Spleen (tissue), 7 donors: ENCODE results near the gene HYAL2.

Experiments used
- CTCF ChIP-seq, 11 experiments: fragments of 200-600 bp in 7 of 11; fragments of 450-650 bp in 4 of 11; sonication (generic) in 4 of 11; IDR thresholded peaks in 8 of 11; conservative IDR thresholded peaks in 3 of 11; 1 replicate in 7 of 11; 2 replicates in 4 of 11; pipeline versions ENCODE4 v1.4.0 to v1.8.0; 2016 to 2021; ENCODE audit warnings: antibody characterized with exemption in 11 of 11, inconsistent platforms in 4 of 11, mild to moderate bottlenecking in 1 of 11
- POLR2AphosphoS5 ChIP-seq, 3 donors: sonication (generic); formaldehyde crosslinking; IDR thresholded peaks; one replicate each; pipeline ENCODE4 v1.5.1; 2017; ENCODE audit warnings: antibody characterized with exemption in 3 of 3
- donor health status: DM: no; HTN: no; CAD: no; lungs with moderate emphysema.
- donor health status: DM: no; HTN: no; CAD: no.
- donor health status: DM: no; HTN: no; CAD: no.

DNA sequence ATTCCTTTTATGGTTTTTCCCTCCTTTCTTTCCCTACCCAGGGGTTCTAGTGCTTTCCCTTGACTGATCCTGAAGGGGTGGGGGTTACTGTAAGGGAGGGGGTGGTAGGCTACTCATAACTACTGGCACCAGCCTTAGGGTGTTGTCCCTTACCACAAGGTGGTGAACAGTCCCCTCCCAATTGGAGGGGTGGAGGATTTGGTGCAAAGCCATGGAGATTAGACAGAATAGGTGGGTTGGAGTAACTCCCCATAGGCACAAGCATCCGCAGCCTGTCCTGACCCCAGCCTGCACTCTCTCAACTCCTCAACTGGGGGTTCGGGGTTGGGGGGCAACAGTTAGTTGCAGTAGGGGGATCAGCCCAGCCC lies 2.6 kb upstream of the HYAL2 start:
- TF ChIP-seq CTCF (IDR thresholded peaks at IDR 0.05 in 8 of 11, conservative IDR thresholded peaks at IDR 0.05 in 3 of 11), result no peak
- no peak for TF ChIP-seq POLR2AphosphoS5 (IDR thresholded peaks at IDR 0.05)
